Measurements from ENCODE around the gene IMMP2L.

DNA sequence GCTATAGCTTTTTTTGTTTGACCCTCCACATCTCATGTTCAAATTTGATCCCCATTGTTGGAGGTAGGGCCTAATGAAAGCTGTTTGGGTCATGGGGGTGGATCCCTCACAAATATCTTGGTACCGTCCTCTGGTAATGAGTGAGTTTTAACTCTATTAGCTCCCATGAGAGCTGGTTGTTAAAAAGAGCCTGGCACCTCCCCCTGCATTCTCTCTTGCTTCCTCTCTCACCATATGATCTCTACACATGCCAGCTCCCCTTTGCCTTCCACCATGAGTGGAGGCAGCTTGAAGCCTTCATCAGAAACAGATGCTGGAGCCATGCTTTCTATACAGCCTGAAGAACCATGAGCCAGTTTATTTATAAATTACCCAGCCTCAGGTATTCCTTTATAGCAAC is 43.0 kb upstream of the IMMP2L start:
- no peak for TF ChIP-seq POLR2A (IDR thresholded peaks at IDR 0.05)
- TF ChIP-seq, protein P1, sequence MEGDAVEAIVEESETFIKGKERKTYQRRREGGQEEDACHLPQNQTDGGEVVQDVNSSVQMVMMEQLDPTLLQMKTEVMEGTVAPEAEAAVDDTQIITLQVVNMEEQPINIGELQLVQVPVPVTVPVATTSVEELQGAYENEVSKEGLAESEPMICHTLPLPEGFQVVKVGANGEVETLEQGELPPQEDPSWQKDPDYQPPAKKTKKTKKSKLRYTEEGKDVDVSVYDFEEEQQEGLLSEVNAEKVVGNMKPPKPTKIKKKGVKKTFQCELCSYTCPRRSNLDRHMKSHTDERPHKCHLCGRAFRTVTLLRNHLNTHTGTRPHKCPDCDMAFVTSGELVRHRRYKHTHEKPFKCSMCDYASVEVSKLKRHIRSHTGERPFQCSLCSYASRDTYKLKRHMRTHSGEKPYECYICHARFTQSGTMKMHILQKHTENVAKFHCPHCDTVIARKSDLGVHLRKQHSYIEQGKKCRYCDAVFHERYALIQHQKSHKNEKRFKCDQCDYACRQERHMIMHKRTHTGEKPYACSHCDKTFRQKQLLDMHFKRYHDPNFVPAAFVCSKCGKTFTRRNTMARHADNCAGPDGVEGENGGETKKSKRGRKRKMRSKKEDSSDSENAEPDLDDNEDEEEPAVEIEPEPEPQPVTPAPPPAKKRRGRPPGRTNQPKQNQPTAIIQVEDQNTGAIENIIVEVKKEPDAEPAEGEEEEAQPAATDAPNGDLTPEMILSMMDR (IDR thresholded peaks at IDR 0.05): no peak

Measured in body of pancreas (tissue), 4 donors.